ENCODE results near the gene MT1H. TPM values are rescaled to one million over a fixed set of nuclear protein-coding genes. Genes with fewer than 3 reads are reported as not detected.

The MT1H gene
- total RNA-seq, 2 experiments from 2014 or later = not detected

DNA sequence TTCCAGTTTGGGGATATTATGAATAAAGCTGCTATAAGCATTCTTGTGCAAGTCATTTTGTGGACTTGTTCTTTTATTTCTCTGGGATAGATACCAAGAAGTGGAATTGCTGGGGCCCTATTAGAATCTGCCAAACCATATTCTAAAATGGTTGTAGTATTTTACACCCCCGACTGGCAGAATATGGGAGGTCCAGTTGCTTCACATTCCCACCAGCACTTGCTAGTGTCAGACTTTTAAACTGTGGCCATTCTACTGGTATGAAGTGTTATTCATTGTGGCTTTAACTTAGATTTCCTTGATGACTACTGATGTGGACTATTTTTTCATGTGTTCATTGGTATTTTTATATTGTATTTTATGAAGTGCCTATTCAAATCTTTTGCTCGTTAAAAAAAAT, 42.2 kb downstream of the MT1H start:
- Mint-ChIP-seq H3K4me3 (no peak overlapping the region), H3K4me1 (ENCODE audit: low read depth) (peaks cover 28% of the 10 kb centered on the region), H3K27ac (no peak overlapping the region), H3K36me3 (ENCODE audit: low read depth) (no peaks in the 10 kb centered on the region), H3K9me3 (no peaks in the 10 kb centered on the region), H3K27me3 (no peaks in the 10 kb centered on the region)
- POLR2A ChIA-PET = no interaction called here
- CTCF ChIA-PET = no interaction called here
- ATAC-seq (ENCODE audit: poor library complexity) (no peak), DNase-seq (no peak)
- Histone ChIP-seq H3K36me3 (ENCODE audit: insufficient read depth, low read length) (no peaks in the 10 kb centered on the region), H3K27ac (ENCODE audit: low read depth in 1 of 2, low read length in 2 of 2) (no peak overlapping the region), H3K9me3 (ENCODE audit: control insufficient read depth in 1 of 2, insufficient read depth in 1 of 2, low read length in 2 of 2) (no peaks in the 10 kb centered on the region), H3K4me3 (ENCODE audit: low read length) (no peak overlapping the region), H3K4me1 (ENCODE audit: insufficient read depth, low read length) (peaks cover 26% of the 10 kb centered on the region), H3K27me3 (ENCODE audit: control insufficient read depth in 1 of 2, insufficient read depth in 2 of 2, low read length in 2 of 2) (no peaks in the 10 kb centered on the region)
- no peak for TF ChIP-seq CTCF (IDR thresholded peaks at IDR 0.05)
- intact Hi-C loops (cut with DNase I, micrococcal nuclease) = no loop called here

- no peak for ATAC-seq (ENCODE audit: poor library complexity)
- ChIA-PET CTCF (no interaction called here), POLR2A (no interaction called here)
- intact Hi-C loops (cut with DNase I, micrococcal nuclease) = no loop called here
- Mint-ChIP-seq H3K27me3 (no peaks in the 10 kb centered on the region), H3K4me1 (ENCODE audit: low read depth) (peaks cover 20% of the 10 kb centered on the region), H3K4me3 (no peak overlapping the region), H3K36me3 (ENCODE audit: low read depth) (no peaks in the 10 kb centered on the region), H3K27ac (no peak overlapping the region), H3K9me3 (no peaks in the 10 kb centered on the region)
- no peaks in the 10 kb centered on the region for H3K27me3 ChIP-seq (ENCODE audit: control insufficient read depth in 1 of 2, insufficient read depth in 2 of 2, low read length in 2 of 2)
- H3K4me3 ChIP-seq (ENCODE audit: low read length) = no peak overlapping the region
- TF ChIP-seq CTCF (IDR thresholded peaks at IDR 0.05) = no peak
- no peak for DNase-seq
- H3K27ac ChIP-seq (ENCODE audit: low read depth in 1 of 2, low read length in 2 of 2) = no peak overlapping the region
- H3K36me3 ChIP-seq (ENCODE audit: insufficient read depth, low read length) = no peaks in the 10 kb centered on the region
- H3K9me3 ChIP-seq (ENCODE audit: control insufficient read depth in 1 of 2, insufficient read depth in 1 of 2, low read length in 2 of 2) = no peaks in the 10 kb centered on the region
- H3K4me1 ChIP-seq (ENCODE audit: insufficient read depth, low read length) = peaks cover 16% of the 10 kb centered on the region
Observed at GRCh38 chr16:56713794-56714193, 44.2 kb downstream of the MT1H start.

DNA sequence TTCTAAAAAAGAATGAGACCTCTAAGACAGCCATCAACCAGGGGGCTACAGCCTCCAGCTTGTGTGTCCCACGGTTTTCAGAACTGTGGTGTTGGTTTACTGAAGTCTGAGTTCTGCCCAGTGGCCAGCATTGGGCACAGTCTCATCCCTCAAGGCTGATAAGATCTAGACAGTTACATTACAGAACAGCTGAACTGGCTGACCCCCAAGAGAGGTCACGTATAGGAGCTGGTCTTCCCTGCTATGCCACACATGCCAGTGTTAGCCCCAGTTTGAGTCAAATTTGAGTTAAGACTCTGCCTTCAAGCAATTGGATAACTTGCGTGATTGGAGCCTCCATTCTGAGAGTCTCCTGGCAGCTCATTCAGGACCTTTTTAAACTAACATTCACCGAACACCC, 45.5 kb downstream of the MT1H start:
- H3K27me3 ChIP-seq (ENCODE audit: control insufficient read depth in 1 of 2, insufficient read depth in 2 of 2, low read length in 2 of 2) = no peaks in the 10 kb centered on the region
- Mint-ChIP-seq H3K4me1 (ENCODE audit: low read depth) (peaks cover 7% of the 10 kb centered on the region), H3K27me3 (no peaks in the 10 kb centered on the region), H3K4me3 (no peak overlapping the region), H3K27ac (no peak overlapping the region), H3K9me3 (no peaks in the 10 kb centered on the region), H3K36me3 (ENCODE audit: low read depth) (no peaks in the 10 kb centered on the region)
- no peak overlapping the region for H3K27ac ChIP-seq (ENCODE audit: low read depth in 1 of 2, low read length in 2 of 2)
- H3K4me1 ChIP-seq (ENCODE audit: insufficient read depth, low read length) = peaks cover 3% of the 10 kb centered on the region
- ATAC-seq (ENCODE audit: poor library complexity) (no peak), DNase-seq (no peak)
- TF ChIP-seq CTCF (IDR thresholded peaks at IDR 0.05) = no peak
- no peaks in the 10 kb centered on the region for H3K36me3 ChIP-seq (ENCODE audit: insufficient read depth, low read length)
- CTCF ChIA-PET = interaction anchor here (0.8 kb wide), 1 partner anchor 13 kb away, joined by 3 read pairs; no protein-coding TSS in a partner anchor
- intact Hi-C loops (cut with DNase I, micrococcal nuclease) = no loop called here
- H3K9me3 ChIP-seq (ENCODE audit: control insufficient read depth in 1 of 2, insufficient read depth in 1 of 2, low read length in 2 of 2) = no peaks in the 10 kb centered on the region
- no peak overlapping the region for H3K4me3 ChIP-seq (ENCODE audit: low read length)
- POLR2A ChIA-PET = interaction anchor here (1.2 kb wide), 1 partner anchor 14 kb away, joined by 4 read pairs; no protein-coding TSS in a partner anchor

All from CD4-positive, alpha-beta T cell (primary cell).